ENCODE data around the gene HTR6.
A peak's percentile ranks its signal among the peaks of the same experiment; 100 is the strongest.

Gene HTR6

DNA sequence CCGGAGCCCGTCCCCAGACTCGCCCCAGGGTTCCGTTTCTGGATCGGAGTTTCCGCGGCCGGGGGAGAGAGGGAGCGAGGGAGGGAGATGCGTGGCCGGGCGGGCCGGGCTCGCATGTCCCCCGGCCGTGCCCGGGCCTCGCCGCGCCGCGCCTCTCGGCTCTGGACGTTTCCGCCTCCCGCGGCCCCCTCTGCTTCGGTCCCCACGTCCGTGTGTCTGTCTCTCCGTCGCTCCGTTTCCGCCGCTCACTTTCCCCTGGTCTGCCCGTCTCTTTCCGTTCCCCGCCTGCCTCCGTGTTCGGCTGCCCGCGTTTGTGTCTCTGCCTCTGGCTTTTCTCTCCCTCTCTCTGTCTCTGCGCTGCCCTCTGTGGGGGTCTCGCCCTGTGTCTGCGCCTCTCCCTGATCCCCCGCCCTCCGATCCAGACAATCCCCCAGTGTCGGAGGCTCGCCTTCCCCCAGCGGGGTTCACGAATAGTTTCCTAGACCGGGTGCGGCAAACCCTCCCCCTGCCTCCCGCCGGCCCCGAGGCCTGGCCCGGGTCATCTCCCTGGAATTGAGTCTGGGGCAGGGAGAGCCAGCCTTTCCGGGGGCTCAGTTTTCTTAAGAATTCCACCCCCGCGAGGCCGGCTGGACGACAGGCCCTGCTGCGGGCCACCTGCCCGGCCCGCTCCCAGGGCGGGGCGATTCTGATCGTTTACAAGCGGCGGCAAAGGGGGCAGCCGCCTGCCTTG is 19.8 kb upstream of the HTR6 start:
- peak; percentile 26 to 33 for DNase-seq (ENCODE audit: low read depth in 2 of 2)
- H3K4me3 ChIP-seq (replicated peaks in 1 of 2; ENCODE audit: low read depth in 2 of 2, low read length in 2 of 2), result peak overlapping the region; percentile 77
- TF ChIP-seq CTCF (IDR thresholded peaks at IDR 0.05; ENCODE audit: low read depth, low read length), result no peak

GRCh38 chr1:19645411-19646251 is 19.0 kb upstream of the HTR6 start:
- peak overlapping the region; percentile 77 for H3K4me3 ChIP-seq (replicated peaks in 1 of 2; ENCODE audit: low read depth in 2 of 2, low read length in 2 of 2)
- no peak for TF ChIP-seq CTCF (IDR thresholded peaks at IDR 0.05; ENCODE audit: low read depth, low read length)
- peak in 1 of 2 donors; percentile 21 for DNase-seq (ENCODE audit: low read depth in 2 of 2)

- peak overlapping the region; percentile 77 for H3K4me3 ChIP-seq (replicated peaks in 1 of 2; ENCODE audit: low read depth in 2 of 2, low read length in 2 of 2)
- TF ChIP-seq CTCF (IDR thresholded peaks at IDR 0.05; ENCODE audit: low read depth, low read length), result no peak
- no peak for DNase-seq (ENCODE audit: low read depth in 2 of 2)
Measured at GRCh38 chr1:19646377-19647319, 18.0 kb upstream of the HTR6 start.

DNA sequence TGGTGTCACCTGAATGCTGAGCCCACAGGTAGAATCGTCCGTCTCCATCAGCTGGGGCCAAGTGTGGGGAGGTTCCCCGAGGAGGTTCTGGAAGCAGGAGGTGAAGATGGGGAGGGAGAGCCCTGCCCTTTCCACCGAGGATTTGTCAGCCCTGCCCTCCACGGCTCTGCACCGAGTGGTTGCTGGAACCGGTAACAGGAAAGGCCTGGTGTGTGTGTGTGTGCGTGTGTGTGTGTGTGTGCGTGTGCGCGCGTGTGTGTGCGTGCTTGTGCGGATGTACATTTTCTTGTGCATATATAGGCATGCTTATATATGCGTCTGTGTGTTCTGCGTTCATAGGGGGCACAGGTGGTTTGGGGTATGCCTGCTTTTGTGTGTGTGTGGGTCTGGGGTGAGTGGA is 17.0 kb upstream of the HTR6 start:
- DNase-seq (ENCODE audit: low read depth in 2 of 2), result peak in 1 of 2 donors; percentile 21
- TF ChIP-seq CTCF (IDR thresholded peaks at IDR 0.05; ENCODE audit: low read depth, low read length), result no peak
- no peak overlapping the region for H3K4me3 ChIP-seq (replicated peaks in 1 of 2; ENCODE audit: low read depth in 2 of 2, low read length in 2 of 2)

DNA sequence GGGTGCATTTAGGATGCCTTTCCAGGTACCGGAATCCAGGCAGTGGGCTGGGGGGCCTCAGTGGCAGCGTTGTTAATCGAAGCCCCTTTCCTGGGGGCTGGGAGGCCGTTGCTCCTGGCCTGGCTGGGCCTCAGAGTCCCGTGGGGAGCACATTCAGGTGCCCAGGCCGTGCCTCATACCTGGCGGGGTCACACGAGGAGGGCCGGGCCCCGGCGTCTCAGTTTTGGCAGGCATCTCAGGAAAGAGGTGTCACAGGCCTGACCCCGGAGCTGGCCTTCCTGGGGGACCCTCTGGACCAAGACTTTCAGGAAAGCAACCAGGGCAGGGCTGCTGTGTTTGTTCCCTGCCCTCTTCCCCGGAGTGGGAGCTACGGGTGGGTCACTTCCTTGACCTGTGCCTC is 16.4 kb upstream of the HTR6 start:
- no peak for TF ChIP-seq CTCF (IDR thresholded peaks at IDR 0.05; ENCODE audit: low read depth, low read length)
- no peak overlapping the region for H3K4me3 ChIP-seq (replicated peaks in 1 of 2; ENCODE audit: low read depth in 2 of 2, low read length in 2 of 2)
- DNase-seq (ENCODE audit: low read depth in 2 of 2), result no peak

DNA sequence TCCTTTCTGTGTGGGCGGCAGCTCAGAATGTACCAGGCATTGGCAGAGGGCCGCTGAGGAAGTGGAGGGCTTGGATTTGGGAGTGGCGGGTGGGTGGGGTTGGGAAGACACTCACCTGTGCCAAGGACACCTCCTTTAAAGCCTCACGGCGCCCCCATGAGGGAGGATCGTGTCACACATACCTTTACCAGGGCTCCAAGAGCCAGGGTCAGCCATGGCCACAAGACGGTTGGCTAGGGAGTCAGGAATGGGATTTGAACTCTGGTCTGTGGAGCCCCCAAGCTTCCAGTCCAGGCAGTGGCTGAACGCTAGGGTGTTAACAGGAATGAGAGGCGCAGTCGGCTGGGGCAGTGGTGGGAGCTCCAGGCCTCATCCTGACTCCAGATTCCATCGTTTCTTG is 16.0 kb upstream of the HTR6 start:
- peak; percentile 41 to 52 for DNase-seq (ENCODE audit: low read depth in 2 of 2)
- TF ChIP-seq CTCF (IDR thresholded peaks at IDR 0.05; ENCODE audit: low read depth, low read length), result peak; percentile 11
- H3K4me3 ChIP-seq (replicated peaks in 1 of 2; ENCODE audit: low read depth in 2 of 2, low read length in 2 of 2), result no peak overlapping the region

Measured in cardiac fibroblast (primary cell).